COLO668 (cell line): Measurements from ENCODE around the gene ETFDH.
"Not testable (repeated sequence)": the region's sequence is repeated elsewhere in the genome, so short reads cannot be mapped to it uniquely, and the experiment has no call there.

Source experiments
- DNase-seq: peaks from one replicate; lab custom pipeline; 2025; ENCODE audit not compliant: unreplicated experiment; lab: John Stamatoyannopoulos, UW

The ETFDH gene

DNA sequence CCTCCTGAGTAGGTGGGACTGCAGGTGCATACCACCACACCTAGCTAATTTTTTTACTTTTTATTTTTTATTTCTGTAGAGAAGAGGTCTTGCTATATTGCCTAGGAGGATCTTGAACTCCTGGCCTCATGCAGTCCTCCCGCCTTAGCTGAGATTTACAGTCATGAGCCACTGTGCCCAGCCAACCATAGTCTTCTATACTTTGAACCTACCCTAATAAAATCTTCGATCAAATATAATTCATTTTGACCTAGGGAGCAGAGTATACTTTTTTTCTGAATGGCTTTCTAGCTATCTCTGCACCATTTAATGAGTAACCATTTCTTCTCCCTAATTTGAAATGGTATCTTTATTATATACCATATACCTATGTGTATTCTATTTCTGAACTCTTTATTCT lies 6.7 kb downstream of the ETFDH start:
- no peak for DNase-seq

DNA sequence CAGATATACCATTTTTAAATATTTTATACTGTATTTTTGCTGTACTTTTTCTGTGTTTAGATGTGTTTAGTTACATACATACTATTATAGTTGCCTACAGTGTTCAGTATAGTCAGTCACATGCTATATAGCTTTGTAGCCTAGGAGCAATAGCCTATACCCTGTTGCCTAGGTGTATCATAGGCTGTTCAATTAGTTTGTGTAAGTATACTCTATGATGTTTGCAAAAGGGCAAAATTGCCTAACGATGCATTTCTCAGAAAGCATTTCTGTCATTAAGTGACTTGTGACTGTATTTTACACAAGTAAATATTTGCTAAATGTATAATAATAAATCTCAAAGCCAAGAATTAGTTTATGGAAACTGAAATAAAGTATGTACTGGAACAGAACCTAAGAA lies 9.5 kb downstream of the ETFDH start:
- no peak for DNase-seq

DNA sequence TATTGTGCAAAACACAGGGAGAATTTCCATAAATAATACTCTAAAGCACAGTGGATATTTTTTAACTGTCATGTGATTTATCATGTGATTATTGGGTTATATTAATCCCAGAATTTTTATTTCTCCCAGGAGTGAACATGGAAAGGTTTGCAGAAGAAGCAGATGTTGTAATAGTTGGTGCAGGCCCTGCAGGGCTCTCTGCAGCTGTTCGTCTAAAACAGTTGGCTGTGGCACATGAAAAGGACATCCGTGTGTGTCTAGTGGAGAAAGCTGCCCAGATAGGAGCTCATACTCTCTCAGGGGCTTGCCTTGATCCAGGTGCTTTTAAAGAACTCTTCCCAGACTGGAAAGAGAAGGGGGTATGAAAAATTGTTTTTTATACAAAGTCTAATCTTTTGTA lies 10.0 kb downstream of the ETFDH start:
- no peak for DNase-seq

DNA sequence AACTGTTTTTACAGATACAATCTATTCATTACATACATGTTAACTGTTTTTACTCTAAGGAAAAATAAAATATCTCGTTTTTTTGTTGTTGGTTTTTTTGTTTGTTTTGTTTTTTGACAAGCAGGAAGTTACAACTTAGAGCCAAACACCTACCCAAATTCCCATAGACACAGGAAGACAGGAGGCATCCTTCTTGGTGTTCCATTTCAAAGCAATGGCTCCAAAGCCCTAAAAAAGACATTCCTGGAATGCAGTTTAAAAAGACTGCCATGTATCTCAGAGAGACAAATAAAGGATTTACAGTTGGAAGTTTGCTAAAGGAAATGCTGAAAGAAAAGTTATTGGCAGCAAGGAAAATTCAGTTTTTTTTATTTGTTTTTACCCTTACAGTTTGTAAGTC lies 16.7 kb downstream of the ETFDH start:
- no peak for DNase-seq

DNA sequence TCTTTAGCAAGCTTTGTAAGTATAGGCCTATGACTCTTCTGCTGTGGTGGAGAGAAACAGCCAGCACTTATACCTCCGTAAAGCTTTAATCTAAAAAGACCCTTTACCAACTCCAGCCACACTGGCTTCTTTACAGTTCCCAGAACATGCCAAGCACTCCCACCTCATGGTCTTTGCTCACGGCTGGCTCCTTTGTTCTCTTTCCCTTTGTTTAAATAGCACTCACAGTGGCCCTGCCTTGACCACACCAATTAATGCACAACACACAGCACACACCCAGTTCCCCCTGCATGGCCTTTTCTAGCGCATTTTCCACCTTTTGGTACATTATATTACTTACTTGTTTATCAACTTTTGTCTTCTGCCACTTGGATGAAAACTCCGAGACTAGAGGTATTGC lies 32.2 kb downstream of the ETFDH start:
- DNase-seq, result no peak

DNA sequence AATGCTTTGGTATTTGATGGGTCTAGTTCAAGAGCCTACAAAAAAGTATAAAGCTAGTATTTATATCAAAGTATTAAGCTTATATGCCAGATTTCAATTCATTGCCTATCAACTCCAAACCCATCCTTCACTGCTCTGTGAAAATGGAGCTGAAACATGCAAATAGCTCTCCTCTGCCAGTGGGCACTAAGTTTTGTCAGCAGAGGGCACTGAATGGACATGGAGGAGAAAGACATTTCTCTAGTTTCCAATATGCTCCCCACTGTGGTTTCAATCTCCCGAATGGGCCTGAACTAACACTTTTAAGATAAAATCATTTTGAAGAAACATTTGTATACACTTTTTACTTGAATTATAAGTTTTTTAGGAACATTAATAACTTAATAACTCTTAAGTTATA lies 38.7 kb downstream of the ETFDH start:
- no peak for DNase-seq

DNA sequence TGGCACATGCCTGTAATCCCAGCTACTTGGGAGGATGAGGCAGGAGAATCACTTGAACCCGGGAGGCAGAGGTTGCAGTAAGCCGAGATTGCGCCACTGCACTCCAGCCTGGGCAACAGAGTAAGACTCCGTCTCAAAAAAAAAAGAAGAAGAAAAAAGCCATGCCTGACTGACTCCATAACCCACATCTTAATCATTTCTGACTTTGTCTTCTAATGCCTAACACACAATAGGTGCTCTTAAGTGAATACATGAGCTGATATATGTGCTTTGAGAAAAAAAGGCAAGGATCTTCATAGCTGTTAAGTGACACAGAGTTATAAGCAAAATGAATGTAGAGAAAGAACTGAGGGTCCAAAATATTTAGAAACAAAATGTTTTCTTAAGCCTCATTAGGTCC lies 40.5 kb downstream of the ETFDH start:
- not testable (repeated sequence) for DNase-seq

DNA sequence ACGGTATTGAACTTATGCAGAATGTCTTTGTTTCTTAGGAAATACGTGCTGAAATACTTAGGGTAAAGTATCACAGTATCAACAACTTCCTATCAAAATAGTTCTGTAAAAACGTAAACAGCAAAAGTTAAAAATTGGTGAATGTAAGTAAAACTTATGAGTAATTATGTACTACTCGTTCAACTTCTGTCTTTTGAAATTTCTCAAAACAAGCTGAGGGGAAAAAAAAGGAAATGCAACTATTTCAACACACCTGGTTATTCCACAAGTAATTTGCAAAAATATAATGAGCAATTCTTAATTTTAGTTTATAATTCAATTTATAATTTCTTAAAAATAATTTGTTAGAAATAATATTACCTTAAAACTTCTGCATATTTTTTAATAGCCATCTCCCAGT lies 42.8 kb downstream of the ETFDH start:
- no peak for DNase-seq

DNA sequence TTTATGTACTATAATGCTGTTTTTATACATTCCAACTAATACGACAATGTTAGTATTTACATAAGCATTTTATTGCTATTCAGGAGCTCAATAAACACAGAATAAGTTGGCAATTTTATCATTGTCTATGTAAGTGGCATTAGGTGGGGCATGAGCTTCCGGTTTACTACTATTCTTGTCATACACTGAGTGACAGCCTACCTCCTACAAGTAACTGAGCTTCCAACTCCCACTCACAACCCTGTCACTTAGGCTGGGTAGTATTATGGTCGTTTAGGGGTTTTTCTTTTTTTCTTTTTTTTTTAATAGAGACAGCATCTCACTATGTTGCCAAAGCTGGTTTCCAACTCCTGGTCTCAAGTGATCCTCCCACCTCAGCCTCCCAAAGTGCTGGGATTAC lies 43.7 kb downstream of the ETFDH start:
- DNase-seq, result no peak

DNA sequence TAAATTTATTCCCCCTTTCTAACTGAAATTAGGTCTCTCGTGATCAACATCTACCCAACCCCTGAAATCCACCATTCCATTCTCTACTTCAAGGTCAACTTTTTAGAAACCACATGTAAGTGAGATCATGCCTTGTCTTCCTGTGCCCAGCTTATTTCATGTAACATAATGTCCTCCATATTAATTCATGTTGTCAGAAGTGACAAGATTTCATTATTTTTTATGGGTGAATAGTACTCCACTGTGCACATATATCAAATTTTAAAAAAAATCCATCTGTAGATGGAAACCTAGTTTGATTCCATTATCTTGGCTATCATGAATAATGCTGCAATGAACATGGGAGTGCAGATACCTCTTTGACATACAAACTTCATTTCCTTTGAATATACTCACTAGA lies 49.6 kb downstream of the ETFDH start:
- DNase-seq, result no peak

DNA sequence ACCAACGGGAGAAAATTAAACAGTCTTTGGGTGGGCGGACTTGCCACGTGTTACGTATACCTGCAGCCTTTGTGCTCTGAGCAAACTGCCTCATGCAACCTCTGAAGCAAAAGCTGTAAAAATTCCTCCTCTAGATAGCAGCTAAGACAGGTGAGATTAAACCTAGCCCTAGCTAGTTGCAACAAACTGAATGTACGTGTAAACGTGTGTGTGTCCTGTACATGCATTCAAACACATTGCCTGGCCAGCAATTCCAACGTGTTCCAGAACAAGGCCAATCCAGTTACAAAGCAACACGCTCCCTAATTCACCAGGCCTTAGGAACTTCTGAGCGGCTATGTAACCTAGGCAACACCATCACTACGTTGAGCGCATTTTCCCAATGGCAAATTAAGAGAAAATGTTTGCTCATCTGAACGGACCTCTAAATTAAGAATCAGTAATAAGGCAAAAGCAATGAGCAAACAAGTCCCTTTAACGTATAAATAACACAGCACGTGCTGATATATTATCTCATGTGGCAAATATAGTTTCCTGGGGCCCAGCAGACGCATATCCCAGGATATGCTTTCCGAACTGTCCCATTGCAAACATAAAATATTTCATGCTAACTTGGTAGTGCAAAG lies 50.3 kb downstream of the ETFDH start:
- DNase-seq, result peak; percentile 14

DNA sequence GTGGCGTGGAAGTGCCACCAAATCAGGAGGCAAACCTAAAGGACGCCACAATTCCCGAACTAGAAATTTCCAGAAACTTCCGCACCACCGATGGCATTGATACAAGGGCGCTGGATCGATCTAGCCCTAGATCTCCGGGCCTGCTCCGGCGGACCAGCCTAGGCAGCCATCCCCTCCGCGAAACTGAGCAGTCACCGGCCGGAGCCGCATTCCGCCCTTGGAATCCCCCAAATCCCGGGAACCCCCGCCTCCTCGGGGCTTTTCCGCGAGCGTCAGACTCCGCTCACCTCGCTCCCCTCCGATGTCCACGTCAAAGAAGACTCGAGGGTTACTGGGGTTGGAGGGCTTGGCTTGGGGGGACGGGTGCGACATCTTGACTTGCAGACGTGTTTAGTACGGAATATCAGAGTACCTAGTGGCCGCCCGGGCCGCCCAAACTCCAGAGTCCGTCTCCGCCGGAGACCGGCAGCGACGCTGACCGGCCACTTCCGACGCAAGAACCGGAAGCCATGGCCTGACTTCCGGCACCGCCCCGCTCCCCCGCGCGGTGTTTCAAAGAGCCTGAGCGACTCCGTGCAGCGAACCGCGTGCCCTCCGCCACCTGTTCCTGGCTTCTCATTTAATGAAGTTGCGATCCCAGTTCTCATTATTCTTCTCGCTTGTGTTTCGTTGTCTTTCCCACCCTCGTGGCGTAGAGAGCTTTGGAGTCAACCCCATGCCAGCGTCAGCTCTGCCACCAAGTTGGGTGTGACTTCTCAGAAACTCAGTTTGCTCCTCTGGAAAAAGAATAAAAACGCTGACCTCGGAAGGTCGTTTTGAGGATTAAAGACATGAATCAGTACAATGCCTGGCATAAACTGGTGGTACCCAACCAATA lies 51.1 kb downstream of the ETFDH start, which contains the start of gene PPID:
PPID (minus strand) TSS at position 480 of the 877 bp plus-strand sequence; CDS start at position 372, 108 bp downstream.
- DNase-seq, result peak; percentile 88

DNA sequence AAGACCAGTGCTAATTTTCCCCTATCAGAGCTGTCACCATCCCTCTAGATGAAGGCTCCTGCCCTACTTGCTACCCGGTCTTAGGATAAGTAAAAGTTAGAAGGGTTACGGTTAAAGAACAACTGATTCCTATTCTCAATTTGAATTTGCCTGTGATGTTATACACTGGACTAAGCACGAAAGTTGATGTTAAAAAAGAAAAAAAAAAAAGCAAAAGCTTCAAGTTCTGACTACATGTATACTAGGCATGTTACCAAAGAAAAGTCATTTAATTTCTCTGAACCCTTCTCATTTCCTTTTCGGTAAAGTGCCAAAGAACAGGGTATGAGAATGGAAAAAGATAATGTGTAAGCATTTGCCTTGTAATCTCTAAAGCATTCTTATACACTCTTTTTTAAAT lies 52.5 kb downstream of the ETFDH start:
- DNase-seq, result no peak

DNA sequence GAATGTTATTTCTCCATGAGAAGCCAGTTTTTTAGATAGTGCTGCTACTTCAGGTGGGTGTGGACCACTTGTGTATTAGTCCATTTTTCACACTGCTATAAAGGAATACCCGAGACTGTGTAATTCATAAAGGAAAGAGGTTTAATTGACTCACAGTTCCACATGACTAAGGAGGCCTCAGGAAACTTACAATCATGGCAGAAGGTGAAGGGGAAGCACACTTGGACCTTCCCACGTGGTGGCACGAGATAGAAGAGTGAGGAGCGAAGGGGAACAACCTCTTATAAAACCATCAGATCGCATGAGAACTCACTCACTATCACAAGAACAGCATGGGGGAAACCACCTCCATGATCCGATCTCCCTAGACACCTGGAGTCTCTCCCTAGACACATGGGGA lies 54.5 kb downstream of the ETFDH start:
- no peak for DNase-seq

DNA sequence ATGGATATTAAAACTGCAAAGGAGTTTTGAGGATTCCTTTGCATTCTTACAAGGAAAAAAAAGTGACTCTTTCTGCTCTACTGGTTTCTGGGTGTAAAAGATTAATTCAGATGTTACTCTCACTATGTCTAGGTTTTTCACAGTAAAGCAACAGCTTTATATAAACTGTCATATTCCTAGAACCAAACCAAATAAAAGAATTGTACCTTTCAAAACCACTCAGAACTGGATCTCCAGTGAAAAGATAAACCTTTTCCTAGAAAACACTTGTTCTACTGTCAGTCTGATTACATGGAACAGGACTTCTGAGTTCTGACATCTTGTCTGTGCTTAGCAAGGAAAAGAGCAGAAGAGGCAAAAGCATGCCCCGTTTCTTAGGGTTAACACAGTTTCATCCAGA lies 56.1 kb downstream of the ETFDH start:
- no peak for DNase-seq

DNA sequence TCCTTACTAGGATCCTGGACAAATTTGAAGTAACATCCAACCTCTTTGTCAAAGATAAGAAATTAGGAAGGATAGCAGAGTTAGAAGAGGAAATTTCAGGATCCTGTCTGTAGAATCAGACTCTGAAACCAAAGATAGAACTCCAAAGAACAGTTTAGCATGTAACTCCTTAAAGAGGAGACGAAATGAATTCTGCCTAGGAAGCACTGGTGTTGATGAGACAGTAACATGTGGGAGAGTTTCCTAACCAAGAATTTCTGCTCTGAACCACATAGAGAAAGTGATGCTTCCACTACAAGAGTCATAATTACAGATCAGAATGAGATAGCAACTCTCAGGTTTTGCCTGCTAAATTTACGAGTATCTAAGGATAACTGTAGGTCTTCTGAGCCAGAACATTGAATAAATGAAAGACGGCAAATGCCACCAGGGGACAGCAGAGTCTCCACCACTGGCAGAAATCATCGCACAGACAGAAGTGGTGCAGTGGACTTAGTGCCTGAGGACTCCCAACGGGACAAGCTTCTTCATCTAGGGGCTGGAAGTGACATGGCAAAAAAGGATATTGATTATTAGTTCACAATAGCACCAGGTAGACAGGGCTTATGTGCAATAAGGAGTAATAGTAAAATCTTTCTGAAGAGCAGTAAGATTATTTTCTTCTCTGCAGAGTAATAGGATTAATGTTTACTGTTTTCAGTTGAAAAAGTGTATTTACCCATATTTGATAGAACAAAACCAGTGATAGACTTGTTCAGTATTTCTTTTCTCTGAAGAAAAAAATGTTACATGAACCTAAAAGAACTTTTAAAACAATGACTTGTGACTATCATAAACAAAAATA lies 57.8 kb downstream of the ETFDH start:
- DNase-seq, result peak; percentile 39

DNA sequence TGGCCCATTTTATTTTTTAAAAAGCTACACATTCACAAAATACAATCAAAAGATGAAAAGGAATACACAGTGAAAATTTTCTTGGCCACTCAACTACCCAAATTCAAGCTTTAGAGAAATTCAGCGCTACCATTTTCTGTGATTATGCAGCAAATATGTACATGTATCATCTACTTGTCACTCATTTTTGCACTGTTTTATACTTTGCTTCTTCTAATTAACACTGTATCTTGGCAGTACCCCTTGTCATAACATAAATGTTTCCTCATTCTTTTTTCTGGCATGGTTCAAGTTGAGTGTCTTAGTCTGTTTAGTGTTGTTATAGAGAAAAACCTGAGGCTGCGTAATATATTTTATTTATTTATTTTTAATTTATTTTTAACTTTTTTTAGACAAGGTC lies 66.8 kb downstream of the ETFDH start:
- no peak for DNase-seq

DNA sequence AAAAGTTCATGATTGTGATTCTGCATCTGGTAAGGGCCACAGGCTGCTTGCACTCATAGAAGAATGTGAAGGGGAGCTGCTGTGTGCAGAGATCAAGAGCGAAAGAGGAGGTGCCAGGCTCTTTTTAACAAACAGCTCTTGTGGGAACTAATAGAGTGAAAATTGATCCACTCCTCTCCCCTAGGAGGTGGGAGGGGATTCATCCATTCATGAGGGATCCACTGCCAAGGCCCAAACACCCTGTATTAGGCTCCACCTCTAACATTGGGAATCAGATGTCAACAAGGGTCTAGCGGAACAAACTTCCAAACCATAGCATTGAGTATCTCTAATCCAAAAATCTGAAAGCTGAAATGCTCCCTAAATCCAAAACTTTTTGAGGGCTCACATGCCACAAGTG lies 67.5 kb downstream of the ETFDH start:
- no peak for DNase-seq

DNA sequence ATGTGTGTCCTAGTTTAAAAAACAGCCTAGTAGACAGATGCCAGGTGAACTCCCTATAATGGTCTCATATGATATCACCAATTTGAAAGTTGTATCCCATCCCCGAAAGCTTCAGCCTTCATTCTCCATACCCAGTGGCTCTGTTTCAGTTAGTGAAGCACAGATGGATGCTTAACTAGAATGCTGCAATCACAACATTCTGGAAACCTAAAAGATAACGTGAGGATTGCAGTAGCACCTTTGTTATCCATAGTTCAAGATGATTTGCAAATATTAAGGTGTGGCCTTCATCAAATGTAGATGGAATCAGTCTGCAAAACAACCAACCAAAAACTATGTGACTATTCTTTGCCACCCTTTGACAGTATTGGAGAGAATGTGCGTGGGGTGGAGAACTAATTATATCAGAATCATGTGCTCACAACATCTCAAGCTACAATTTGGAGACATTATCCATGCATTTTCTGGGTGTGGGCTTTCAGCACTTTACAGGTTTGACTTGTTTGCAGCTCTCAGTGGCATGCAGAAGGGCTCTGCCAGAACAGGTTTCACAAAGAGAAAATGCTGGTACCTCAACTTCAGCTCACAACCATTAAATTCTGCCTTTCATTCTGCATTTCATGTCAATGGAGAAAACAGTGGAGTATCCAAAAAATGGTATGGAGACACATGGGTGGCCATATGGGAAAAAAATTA lies 69.4 kb downstream of the ETFDH start:
- DNase-seq, result no peak

DNA sequence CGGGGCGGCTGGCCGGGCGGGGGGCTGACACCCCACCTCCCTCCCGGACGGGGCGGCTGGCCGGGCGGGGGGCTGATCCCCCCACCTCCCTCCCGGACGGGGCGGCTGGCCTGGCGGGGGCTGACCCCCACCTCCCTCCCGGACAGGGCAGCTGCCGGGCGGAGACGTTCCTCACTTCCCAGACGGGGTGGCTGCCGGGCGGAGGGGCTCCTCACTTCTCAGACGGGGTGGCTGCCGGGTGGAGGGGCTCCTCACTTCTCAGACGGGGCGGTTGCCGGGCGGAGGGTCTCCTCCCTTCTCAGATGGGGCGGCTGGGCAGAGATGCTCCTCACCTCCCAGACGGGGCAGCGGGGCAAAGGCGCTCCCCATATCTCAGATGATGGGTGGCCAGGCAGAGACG lies 74.4 kb downstream of the ETFDH start:
- DNase-seq, result not testable (repeated sequence)

DNA sequence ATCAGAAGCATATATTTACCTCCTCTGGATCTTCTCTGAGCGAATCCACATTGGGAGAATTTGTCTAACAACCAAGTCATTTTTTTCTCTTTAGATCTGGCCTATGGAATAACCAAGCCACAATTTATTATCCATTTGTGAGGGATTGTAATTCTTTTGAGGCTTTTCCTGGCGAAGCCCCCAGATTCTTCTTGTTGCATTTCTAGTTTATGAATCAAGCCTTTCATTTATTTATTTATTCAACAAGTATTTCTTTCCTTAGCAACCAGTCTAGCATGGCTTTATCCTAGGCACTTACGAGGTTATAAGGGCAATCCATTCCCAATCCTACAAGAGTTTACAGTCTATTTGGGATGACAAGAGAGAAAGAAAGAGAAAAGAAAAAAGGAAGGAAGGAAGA lies 78.3 kb downstream of the ETFDH start:
- no peak for DNase-seq
